DND-41 (cell line): ENCODE data around the gene PHF19.

Source experiments
- EZH2 ChIP-seq: IDR thresholded peaks from 3 replicates; pipeline ENCODE4 v1.6.1; 2012; ENCODE audit warnings: borderline replicate concordance, low read depth, mild to moderate bottlenecking, moderate library complexity, low read length, inconsistent platforms; ENCODE audit not compliant: severe bottlenecking
- TF ChIP-seq, protein P1 (sequence below): IDR thresholded peaks from 2 replicates; pipeline ENCODE4 v1.5.1; 2012; ENCODE audit warnings: borderline replicate concordance, low read length, moderate library complexity, mild to moderate bottlenecking; ENCODE audit not compliant: poor library complexity, severe bottlenecking; ENCODE audit errors: extremely low read depth

DNA sequence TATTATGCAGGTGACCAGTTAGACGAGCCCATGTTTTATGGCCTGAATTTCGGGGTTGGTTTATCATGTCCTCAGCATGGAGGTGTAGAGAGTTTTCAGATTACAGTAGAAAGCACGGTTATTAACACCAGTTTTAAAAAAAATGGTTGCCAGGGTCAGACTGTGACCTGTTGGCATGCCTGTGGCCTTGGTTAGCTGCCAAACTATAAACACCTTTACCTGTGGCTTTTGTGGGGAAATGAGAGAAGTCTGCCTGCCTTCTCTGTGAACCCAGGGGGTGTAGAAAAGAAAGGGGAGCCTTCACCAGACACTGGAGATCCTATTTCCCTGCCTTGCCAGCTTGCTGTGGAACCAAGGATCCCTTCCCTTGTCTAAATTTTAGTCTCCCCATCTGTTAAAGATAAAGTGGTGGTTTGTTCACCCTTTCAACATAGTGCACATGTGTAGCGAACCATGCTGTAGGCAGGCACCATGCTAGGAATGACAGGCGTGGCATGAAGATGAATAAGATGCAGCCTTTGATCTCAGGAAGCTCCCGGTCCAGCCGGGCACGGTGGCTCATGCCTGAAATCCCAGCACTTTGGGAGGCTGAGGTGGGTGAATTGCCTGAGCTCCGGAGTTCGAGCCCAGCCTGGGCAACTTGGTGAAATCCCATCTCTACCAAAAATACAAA is 6.1 kb upstream of the PHF19 start:
- TF ChIP-seq, protein P1, sequence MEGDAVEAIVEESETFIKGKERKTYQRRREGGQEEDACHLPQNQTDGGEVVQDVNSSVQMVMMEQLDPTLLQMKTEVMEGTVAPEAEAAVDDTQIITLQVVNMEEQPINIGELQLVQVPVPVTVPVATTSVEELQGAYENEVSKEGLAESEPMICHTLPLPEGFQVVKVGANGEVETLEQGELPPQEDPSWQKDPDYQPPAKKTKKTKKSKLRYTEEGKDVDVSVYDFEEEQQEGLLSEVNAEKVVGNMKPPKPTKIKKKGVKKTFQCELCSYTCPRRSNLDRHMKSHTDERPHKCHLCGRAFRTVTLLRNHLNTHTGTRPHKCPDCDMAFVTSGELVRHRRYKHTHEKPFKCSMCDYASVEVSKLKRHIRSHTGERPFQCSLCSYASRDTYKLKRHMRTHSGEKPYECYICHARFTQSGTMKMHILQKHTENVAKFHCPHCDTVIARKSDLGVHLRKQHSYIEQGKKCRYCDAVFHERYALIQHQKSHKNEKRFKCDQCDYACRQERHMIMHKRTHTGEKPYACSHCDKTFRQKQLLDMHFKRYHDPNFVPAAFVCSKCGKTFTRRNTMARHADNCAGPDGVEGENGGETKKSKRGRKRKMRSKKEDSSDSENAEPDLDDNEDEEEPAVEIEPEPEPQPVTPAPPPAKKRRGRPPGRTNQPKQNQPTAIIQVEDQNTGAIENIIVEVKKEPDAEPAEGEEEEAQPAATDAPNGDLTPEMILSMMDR, result no peak
- no peak for TF ChIP-seq EZH2
